ENCODE results near the gene HELT. TPM values are rescaled to one million over a fixed set of nuclear protein-coding genes. Genes with fewer than 3 reads are reported as not detected.

The HELT gene
- total and polyA plus RNA-seq, 11 donors = not detected

- Histone ChIP-seq H3K4me1 (peaks cover 0 to 22% (median 9%) of the 10 kb centered on the region in 12 donors), H3K27ac (no peak overlapping the region), H3K9me3 (no peaks in the 10 kb centered on the region), H3K4me3 (no peak overlapping the region), H3K36me3 (no peaks in the 10 kb centered on the region), H3K27me3 (no peaks in the 10 kb centered on the region)
- DNase-seq = no peak
- TF ChIP-seq POLR2A (IDR thresholded peaks at IDR 0.05) = no peak
- intact Hi-C loops (cut with DNase I) = loop anchor here in 1 of 10 donors (10.0 kb wide), 1 partner anchor 153 kb away; the partner anchor contains the start of gene ACSL1
- WGBS, 4 donors = 56 to 76% (median 68%) methylated on average over 3 of the region's 3 CpGs
- no peak for ATAC-seq
Measured at GRCh38 chr4:184977747-184978146, 40.5 kb upstream of the HELT start.

- H3K4me1 ChIP-seq = peaks cover 0 to 24% (median 10%) of the 10 kb centered on the region in 12 donors
- no peak overlapping the region for H3K4me3 ChIP-seq
- ATAC-seq (peak; percentile 70 to 90 (median 86)), DNase-seq (peak in 4 of 5 donors; percentile 56 to 86 (median 73))
- TF ChIP-seq POLR2A (IDR thresholded peaks at IDR 0.05) = no peak
- TF ChIP-seq, protein P1, sequence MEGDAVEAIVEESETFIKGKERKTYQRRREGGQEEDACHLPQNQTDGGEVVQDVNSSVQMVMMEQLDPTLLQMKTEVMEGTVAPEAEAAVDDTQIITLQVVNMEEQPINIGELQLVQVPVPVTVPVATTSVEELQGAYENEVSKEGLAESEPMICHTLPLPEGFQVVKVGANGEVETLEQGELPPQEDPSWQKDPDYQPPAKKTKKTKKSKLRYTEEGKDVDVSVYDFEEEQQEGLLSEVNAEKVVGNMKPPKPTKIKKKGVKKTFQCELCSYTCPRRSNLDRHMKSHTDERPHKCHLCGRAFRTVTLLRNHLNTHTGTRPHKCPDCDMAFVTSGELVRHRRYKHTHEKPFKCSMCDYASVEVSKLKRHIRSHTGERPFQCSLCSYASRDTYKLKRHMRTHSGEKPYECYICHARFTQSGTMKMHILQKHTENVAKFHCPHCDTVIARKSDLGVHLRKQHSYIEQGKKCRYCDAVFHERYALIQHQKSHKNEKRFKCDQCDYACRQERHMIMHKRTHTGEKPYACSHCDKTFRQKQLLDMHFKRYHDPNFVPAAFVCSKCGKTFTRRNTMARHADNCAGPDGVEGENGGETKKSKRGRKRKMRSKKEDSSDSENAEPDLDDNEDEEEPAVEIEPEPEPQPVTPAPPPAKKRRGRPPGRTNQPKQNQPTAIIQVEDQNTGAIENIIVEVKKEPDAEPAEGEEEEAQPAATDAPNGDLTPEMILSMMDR (IDR thresholded peaks at IDR 0.05) = no peak
- 11 to 19% (median 15%) methylated on average over 6 of the region's 6 CpGs for WGBS, 4 donors
- H3K27me3 ChIP-seq = no peaks in the 10 kb centered on the region
- H3K36me3 ChIP-seq = no peaks in the 10 kb centered on the region
- H3K9me3 ChIP-seq = no peaks in the 10 kb centered on the region
- H3K27ac ChIP-seq = peak overlapping the region in 3 of 12 donors; percentile 3 to 73 (median 15)
- intact Hi-C loops (cut with DNase I) = loop anchor here in 1 of 10 donors (10.0 kb wide), 1 partner anchor 153 kb away; the partner anchor contains the start of gene ACSL1
Measured at GRCh38 chr4:184978211-184978610, 40.1 kb upstream of the HELT start.

- intact Hi-C loops (cut with DNase I) = loop anchor here in 7 of 10 donors (5.0 to 10.0 kb wide), 3 partner anchors 152 to 232 kb away; partner anchors contain the start of gene ACSL1 (in 3 of the 7)
- peak in 3 of 5 donors; percentile 29 to 64 (median 51) for DNase-seq
- peaks cover 0 to 32% (median 17%) of the 10 kb centered on the region in 12 donors for H3K4me1 ChIP-seq
- no peaks in the 10 kb centered on the region for H3K27me3 ChIP-seq
- no peaks in the 10 kb centered on the region for H3K36me3 ChIP-seq
- H3K4me3 ChIP-seq = no peak overlapping the region
- no peaks in the 10 kb centered on the region for H3K9me3 ChIP-seq
- H3K27ac ChIP-seq = peak overlapping the region in 10 of 12 donors; percentile 0 to 73 (median 32)
- 43 to 57% (median 51%) methylated on average over 18 of the region's 18 CpGs for WGBS, 4 donors
- TF ChIP-seq, protein P1 (IDR thresholded peaks at IDR 0.05) = no peak
- no peak for TF ChIP-seq POLR2A (IDR thresholded peaks at IDR 0.05)
- peak; percentile 47 to 76 (median 66) for ATAC-seq
Measured at GRCh38 chr4:184979461-184980124, 38.7 kb upstream of the HELT start.

- Histone ChIP-seq H3K27ac (no peak overlapping the region), H3K9me3 (no peaks in the 10 kb centered on the region), H3K4me3 (no peak overlapping the region), H3K4me1 (peaks cover 0 to 32% (median 17%) of the 10 kb centered on the region in 12 donors), H3K27me3 (no peaks in the 10 kb centered on the region), H3K36me3 (no peaks in the 10 kb centered on the region)
- 81 to 91% (median 86%) methylated on average over 6 of the region's 6 CpGs for WGBS, 4 donors
- no peak for DNase-seq
- TF ChIP-seq, protein P1 (IDR thresholded peaks at IDR 0.05) = no peak
- no peak for TF ChIP-seq POLR2A (IDR thresholded peaks at IDR 0.05)
- intact Hi-C loops (cut with DNase I) = loop anchor here in 6 of 10 donors (5.0 to 10.0 kb wide), 3 partner anchors 153 to 233 kb away; partner anchors contain the start of gene ACSL1 (in 2 of the 6)
- no peak for ATAC-seq
Measured at GRCh38 chr4:184980261-184980660, 38.0 kb upstream of the HELT start.
